ENCODE measurements around the gene MRPL48.

Gene MRPL48

DNA sequence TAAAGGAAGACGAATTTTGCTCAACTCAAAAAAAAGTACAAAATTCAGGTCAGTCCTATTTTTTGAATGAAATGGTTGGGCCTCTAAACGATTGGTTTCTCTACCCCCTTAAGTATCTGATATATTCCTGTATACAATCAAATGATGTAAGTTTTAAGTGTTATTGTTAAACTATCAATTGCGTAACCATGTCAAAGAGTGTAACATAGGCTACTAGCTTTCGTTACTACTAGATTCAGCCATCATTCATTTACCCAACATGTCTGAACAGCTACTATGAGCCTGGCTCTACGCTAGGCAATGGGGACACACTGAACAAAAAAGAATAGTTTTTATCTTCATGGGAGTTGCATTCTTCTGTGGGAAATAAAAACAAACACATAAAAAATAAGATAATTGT lies 30.1 kb upstream of the MRPL48 start:
- Histone ChIP-seq H3K23ac (ENCODE audit: low read length) (no peak overlapping the region), H3K4me3 (ENCODE audit: low read depth, low read length) (no peak overlapping the region), H3K27ac (ENCODE audit: low read depth, low read length) (no peak overlapping the region)

DNA sequence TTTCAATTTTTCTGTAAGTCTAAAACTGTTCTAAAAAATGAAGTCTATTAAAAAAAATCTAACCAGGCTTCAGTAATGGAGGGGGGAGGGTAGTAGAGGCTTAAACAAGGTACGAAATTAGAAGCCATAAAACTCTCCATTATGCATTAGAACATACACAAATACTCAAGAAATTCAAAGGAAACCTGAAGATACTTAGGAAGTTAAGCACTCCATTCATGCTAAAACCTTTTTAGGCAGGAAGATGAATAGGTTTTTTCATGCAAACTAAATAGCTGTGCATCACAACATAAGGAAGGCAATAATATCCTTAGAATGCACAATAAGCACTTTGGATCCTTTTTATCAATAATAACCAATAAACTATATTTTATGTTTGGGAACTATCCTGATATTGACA lies 29.2 kb upstream of the MRPL48 start:
- H3K36me3 ChIP-seq (ENCODE audit: control insufficient read depth in 1 of 2, insufficient read depth in 2 of 2, low read length in 2 of 2): peaks cover 0 to 6% of the 10 kb centered on the region in 2 experiments
- no peak overlapping the region for H3K14ac ChIP-seq (ENCODE audit: low read length)
- no peak overlapping the region for H3K4me3 ChIP-seq (ENCODE audit: low read depth, low read length)
- no peak overlapping the region for H2AFZ ChIP-seq (ENCODE audit: insufficient read depth, low read length, poor library complexity)
- no peak overlapping the region for H4K8ac ChIP-seq (ENCODE audit: low read depth, low read length)
- no peak overlapping the region for H3K27ac ChIP-seq (ENCODE audit: low read depth, low read length)
- no peak for DNase-seq
- no peak overlapping the region for H2AK5ac ChIP-seq (ENCODE audit: low read length)
- no peak overlapping the region for H3K4ac ChIP-seq (ENCODE audit: low read depth, low read length)
- no peak overlapping the region for H3K18ac ChIP-seq (ENCODE audit: low read length)
- no peaks in the 10 kb centered on the region for H3K9me3 ChIP-seq (ENCODE audit: insufficient read depth, low read depth, low read length)
- H3K4me1 ChIP-seq (ENCODE audit: control insufficient read depth in 1 of 2, insufficient read depth in 2 of 2, low read length in 2 of 2): peaks cover 0 to 1% of the 10 kb centered on the region in 2 experiments
- peaks cover 15% of the 10 kb centered on the region for H3K79me1 ChIP-seq (ENCODE audit: low read length)
- H4K12ac ChIP-seq (ENCODE audit: low read depth, low read length): no peak overlapping the region
- H3K4me2 ChIP-seq (ENCODE audit: low read length): no peak overlapping the region
- H3K9ac ChIP-seq (ENCODE audit: low read length): no peak overlapping the region
- H3K27me3 ChIP-seq (ENCODE audit: insufficient read depth, low read length): no peaks in the 10 kb centered on the region
- no CpG with 5 or more reads among the region's 1 CpG for WGBS (ENCODE audit: extremely low coverage, insufficient coverage, insufficient read length)
- no peak overlapping the region for H2BK120ac ChIP-seq (ENCODE audit: insufficient read depth, low read length, poor library complexity)
- H4K91ac ChIP-seq (ENCODE audit: low read depth, low read length): no peak overlapping the region
- peaks cover 22% of the 10 kb centered on the region for H3K79me2 ChIP-seq (ENCODE audit: control insufficient read depth, insufficient read depth, low read length, poor library complexity)
- H3K23ac ChIP-seq (ENCODE audit: low read length): no peak overlapping the region
- no peak overlapping the region for H2BK5ac ChIP-seq (ENCODE audit: low read depth, low read length, poor library complexity)
- H2BK12ac ChIP-seq (ENCODE audit: low read length): no peak overlapping the region

More for the DNA sequence above, 30.1 kb upstream of the MRPL48 start:
- H4K12ac ChIP-seq (ENCODE audit: low read depth, low read length): no peak overlapping the region
- no peak overlapping the region for H4K8ac ChIP-seq (ENCODE audit: low read depth, low read length)
- peaks cover 17% of the 10 kb centered on the region for H3K79me1 ChIP-seq (ENCODE audit: low read length)
- H3K9me3 ChIP-seq (ENCODE audit: insufficient read depth, low read depth, low read length): no peaks in the 10 kb centered on the region
- no peak overlapping the region for H4K91ac ChIP-seq (ENCODE audit: low read depth, low read length)
- no peak overlapping the region for H3K18ac ChIP-seq (ENCODE audit: low read length)
- H2AK5ac ChIP-seq (ENCODE audit: low read length): no peak overlapping the region
- no peak overlapping the region for H3K9ac ChIP-seq (ENCODE audit: low read length)
- H3K27me3 ChIP-seq (ENCODE audit: insufficient read depth, low read length): no peaks in the 10 kb centered on the region
- H3K79me2 ChIP-seq (ENCODE audit: control insufficient read depth, insufficient read depth, low read length, poor library complexity): peaks cover 23% of the 10 kb centered on the region
- DNase-seq: peak in 1 of 2 donors; percentile 38
- H3K4me2 ChIP-seq (ENCODE audit: low read length): no peak overlapping the region
- peaks cover 5% of the 10 kb centered on the region in 2 experiments for H3K4me1 ChIP-seq (ENCODE audit: control insufficient read depth in 1 of 2, insufficient read depth in 2 of 2, low read length in 2 of 2)
- no peak overlapping the region for H2AFZ ChIP-seq (ENCODE audit: insufficient read depth, low read length, poor library complexity)
- no CpG with 5 or more reads among the region's 5 CpGs for WGBS (ENCODE audit: extremely low coverage, insufficient coverage, insufficient read length)
- no peak overlapping the region for H2BK5ac ChIP-seq (ENCODE audit: low read depth, low read length, poor library complexity)
- H3K36me3 ChIP-seq (ENCODE audit: control insufficient read depth in 1 of 2, insufficient read depth in 2 of 2, low read length in 2 of 2): peaks cover 0 to 6% of the 10 kb centered on the region in 2 experiments
- no peak overlapping the region for H2BK12ac ChIP-seq (ENCODE audit: low read length)
- no peak overlapping the region for H3K14ac ChIP-seq (ENCODE audit: low read length)
- peak overlapping the region; percentile 81 for H3K4ac ChIP-seq (ENCODE audit: low read depth, low read length)
- no peak overlapping the region for H2BK120ac ChIP-seq (ENCODE audit: insufficient read depth, low read length, poor library complexity)

DNA sequence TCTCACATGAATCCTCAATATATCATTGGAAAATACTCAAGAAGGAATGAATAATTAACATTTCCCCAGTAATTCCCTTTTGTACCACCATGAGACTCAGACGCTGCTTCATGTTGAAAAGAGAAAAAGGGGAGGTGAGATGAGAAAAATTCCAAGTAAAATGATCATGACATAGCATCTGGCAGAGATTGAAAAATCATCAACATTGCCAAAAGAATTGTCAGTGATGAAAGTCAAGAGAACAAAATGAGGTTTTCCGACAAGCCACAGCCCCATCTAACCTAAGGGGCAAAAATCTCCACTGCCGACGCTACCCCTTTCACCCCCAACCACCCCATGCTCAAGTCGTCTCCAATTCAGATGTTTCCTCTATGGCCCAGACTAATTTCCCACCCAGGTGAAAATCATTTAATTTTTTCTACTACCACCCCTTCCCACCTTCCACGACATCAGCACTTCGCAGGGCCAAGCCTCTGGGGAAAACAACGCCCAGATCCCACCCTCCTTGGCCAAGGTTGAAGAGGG lies 28.0 kb upstream of the MRPL48 start:
- Histone ChIP-seq H3K79me2 (ENCODE audit: control insufficient read depth, insufficient read depth, low read length, poor library complexity) (peaks cover 20% of the 10 kb centered on the region), H3K36me3 (ENCODE audit: control insufficient read depth in 1 of 2, insufficient read depth in 2 of 2, low read length in 2 of 2) (peaks cover 0 to 3% of the 10 kb centered on the region in 2 experiments), H3K4me2 (ENCODE audit: low read length) (peak overlapping the region; percentile 90), H3K4ac (ENCODE audit: low read depth, low read length) (peak overlapping the region; percentile 99), H3K18ac (ENCODE audit: low read length) (peak overlapping the region; percentile 43), H3K27ac (ENCODE audit: low read depth, low read length) (peak overlapping the region; percentile 92), H2BK12ac (ENCODE audit: low read length) (no peak overlapping the region), H4K91ac (ENCODE audit: low read depth, low read length) (peak overlapping the region; percentile 94), H3K14ac (ENCODE audit: low read length) (peak overlapping the region; percentile 74), H2AFZ (ENCODE audit: insufficient read depth, low read length, poor library complexity) (peak overlapping the region; percentile 89), H3K27me3 (ENCODE audit: insufficient read depth, low read length) (no peaks in the 10 kb centered on the region), H2BK5ac (ENCODE audit: low read depth, low read length, poor library complexity) (peak overlapping the region; percentile 49), H3K4me1 (ENCODE audit: control insufficient read depth in 1 of 2, insufficient read depth in 2 of 2, low read length in 2 of 2) (no peaks in the 10 kb centered on the region), H3K23ac (ENCODE audit: low read length) (no peak overlapping the region), H3K9me3 (ENCODE audit: insufficient read depth, low read depth, low read length) (no peaks in the 10 kb centered on the region), H4K8ac (ENCODE audit: low read depth, low read length) (peak overlapping the region; percentile 47), H3K4me3 (ENCODE audit: low read depth, low read length) (peak overlapping the region; percentile 98), H3K79me1 (ENCODE audit: low read length) (peaks cover 15% of the 10 kb centered on the region), H2BK120ac (ENCODE audit: insufficient read depth, low read length, poor library complexity) (peak overlapping the region; percentile 39), H4K12ac (ENCODE audit: low read depth, low read length) (peak overlapping the region; percentile 46), H3K9ac (ENCODE audit: low read length) (peak overlapping the region; percentile 98), H2AK5ac (ENCODE audit: low read length) (no peak overlapping the region)
- DNase-seq: peak in 1 of 2 donors; percentile 49
- no CpG with 5 or more reads among the region's 8 CpGs for WGBS (ENCODE audit: extremely low coverage, insufficient coverage, insufficient read length)

DNA sequence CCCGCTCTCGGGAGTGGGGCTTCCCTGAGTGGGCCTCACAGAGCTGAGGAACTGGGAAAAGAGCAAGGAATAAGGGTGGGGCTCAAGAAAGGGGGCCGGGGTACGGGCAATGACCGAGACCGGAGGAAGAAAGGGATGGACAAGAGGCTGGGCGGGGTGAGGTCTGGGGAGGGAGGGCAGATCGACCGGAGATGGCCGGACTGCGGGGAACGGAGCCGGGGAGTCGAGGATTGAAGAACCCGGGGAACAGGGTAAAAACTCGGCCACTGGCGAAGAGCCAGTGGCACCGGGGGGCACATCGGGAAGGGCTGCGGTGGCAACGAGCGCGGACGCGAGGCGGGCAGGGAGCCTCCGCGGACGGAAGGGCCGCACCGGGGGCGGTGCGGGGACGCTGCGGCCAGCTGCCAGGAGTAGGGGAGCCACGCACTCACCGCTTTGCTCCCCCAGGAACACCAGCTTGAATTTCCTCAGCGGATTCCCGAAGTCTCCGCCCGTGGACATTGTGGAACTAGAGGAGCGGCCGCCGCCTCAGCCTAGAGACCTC lies 27.5 kb upstream of the MRPL48 start:
- DNase-seq: peak in 1 of 2 donors; percentile 17
- Histone ChIP-seq H2BK5ac (ENCODE audit: low read depth, low read length, poor library complexity) (peak overlapping the region; percentile 92), H3K27me3 (ENCODE audit: insufficient read depth, low read length) (no peaks in the 10 kb centered on the region), H3K23ac (ENCODE audit: low read length) (no peak overlapping the region), H4K12ac (ENCODE audit: low read depth, low read length) (peak overlapping the region; percentile 91), H3K14ac (ENCODE audit: low read length) (peak overlapping the region; percentile 99), H3K36me3 (ENCODE audit: control insufficient read depth in 1 of 2, insufficient read depth in 2 of 2, low read length in 2 of 2) (peaks cover 0 to 3% of the 10 kb centered on the region in 2 experiments), H3K9ac (ENCODE audit: low read length) (peak overlapping the region; percentile 98), H3K79me1 (ENCODE audit: low read length) (peaks cover 15% of the 10 kb centered on the region), H3K79me2 (ENCODE audit: control insufficient read depth, insufficient read depth, low read length, poor library complexity) (peaks cover 20% of the 10 kb centered on the region), H2AFZ (ENCODE audit: insufficient read depth, low read length, poor library complexity) (peak overlapping the region; percentile 89), H3K4me3 (ENCODE audit: low read depth, low read length) (peak overlapping the region; percentile 98), H2BK120ac (ENCODE audit: insufficient read depth, low read length, poor library complexity) (peak overlapping the region; percentile 81), H3K4me1 (ENCODE audit: control insufficient read depth in 1 of 2, insufficient read depth in 2 of 2, low read length in 2 of 2) (no peaks in the 10 kb centered on the region), H3K9me3 (ENCODE audit: insufficient read depth, low read depth, low read length) (no peaks in the 10 kb centered on the region), H4K91ac (ENCODE audit: low read depth, low read length) (peak overlapping the region; percentile 94), H4K8ac (ENCODE audit: low read depth, low read length) (peak overlapping the region; percentile 92), H3K18ac (ENCODE audit: low read length) (peak overlapping the region; percentile 96), H3K4ac (ENCODE audit: low read depth, low read length) (peak overlapping the region; percentile 99), H2AK5ac (ENCODE audit: low read length) (peak overlapping the region; percentile 91), H3K27ac (ENCODE audit: low read depth, low read length) (peak overlapping the region; percentile 92), H3K4me2 (ENCODE audit: low read length) (peak overlapping the region; percentile 90), H2BK12ac (ENCODE audit: low read length) (peak overlapping the region; percentile 30)
- no CpG with 5 or more reads among the region's 44 CpGs for WGBS (ENCODE audit: extremely low coverage, insufficient coverage, insufficient read length)

All from trophoblast cell (in vitro differentiated cells and primary cell).